DND-41 (cell line): ENCODE data around the gene UBL5.
"Not testable (repeated sequence)": the region's sequence is repeated elsewhere in the genome, so short reads cannot be mapped to it uniquely, and the experiment has no call there.

Experiments
- ATAC-seq: fragments of 200-7000 bp; cut with Tn5 transposase; 3 replicates; pipeline ENCODE4 v1.9.1; 2021; ENCODE audit warnings: low read depth; ENCODE audit not compliant: insufficient read depth
- DNase-seq: peaks from one replicate; pipeline ENCODE4 v3.0.0-alpha.2; 2020
- H2AFZ ChIP-seq: 2 replicates; pipeline ENCODE4 v1.6.0; 2012; ENCODE audit warnings: low read depth, low read length
- H3K27ac ChIP-seq: 2 replicates; pipeline ENCODE4 v1.5.1; 2012; ENCODE audit warnings: low read length, inconsistent platforms
- H3K27me3 ChIP-seq: fragments of 200-600 bp; sonication (generic); 2 replicates; pipeline ENCODE4 v1.6.0; 2012; ENCODE audit warnings: low read length, mild to moderate bottlenecking, inconsistent platforms; ENCODE audit not compliant: insufficient read depth, poor library complexity
- H3K36me3 ChIP-seq: 2 replicates; pipeline ENCODE4 v1.5.1; 2012; ENCODE audit warnings: low read length, inconsistent platforms; ENCODE audit not compliant: insufficient read depth
- H3K4me1 ChIP-seq: 2 replicates; pipeline ENCODE4 v1.5.1; 2012; ENCODE audit warnings: mild to moderate bottlenecking, low read length; ENCODE audit not compliant: insufficient read depth
- H3K4me2 ChIP-seq: 2 replicates; pipeline ENCODE4 v1.6.0; 2012; ENCODE audit warnings: mild to moderate bottlenecking, moderate library complexity, low read length, inconsistent platforms; ENCODE audit not compliant: insufficient read depth
- H3K4me3 ChIP-seq, 2 experiments: fragments of 200-600 bp in 1 of 2; shearing (Covaris generic) in 1 of 2; 2 replicates each; pipeline ENCODE4 v1.5.1; 2012 to 2016; ENCODE audit warnings: inconsistent platforms in 2 of 2, low read length in 2 of 2, mild to moderate bottlenecking in 2 of 2, low read depth in 1 of 2, moderate library complexity in 1 of 2
- H3K79me2 ChIP-seq: 2 replicates; pipeline ENCODE4 v1.6.0; 2012; ENCODE audit warnings: low read length, inconsistent platforms; ENCODE audit not compliant: insufficient read depth
- H3K9ac ChIP-seq: 2 replicates; pipeline ENCODE4 v1.6.0; 2012; ENCODE audit warnings: low read depth, mild to moderate bottlenecking, inconsistent platforms, low read length, moderate library complexity
- H3K9me3 ChIP-seq: 2 replicates; pipeline ENCODE4 v1.5.1; 2012; ENCODE audit warnings: low read length, moderate library complexity, mild to moderate bottlenecking, inconsistent platforms; ENCODE audit not compliant: insufficient read depth, severe bottlenecking
- H4K20me1 ChIP-seq: 2 replicates; pipeline ENCODE4 v1.6.0; 2012; ENCODE audit warnings: low read length; ENCODE audit not compliant: insufficient read depth
- CTCF ChIP-seq: IDR thresholded peaks from 2 replicates; pipeline ENCODE4 v1.5.1; 2012; ENCODE audit warnings: borderline replicate concordance, low read length, moderate library complexity, mild to moderate bottlenecking; ENCODE audit not compliant: poor library complexity, severe bottlenecking; ENCODE audit errors: extremely low read depth
- EZH2 ChIP-seq: IDR thresholded peaks from 3 replicates; pipeline ENCODE4 v1.6.1; 2012; ENCODE audit warnings: borderline replicate concordance, low read depth, mild to moderate bottlenecking, moderate library complexity, low read length, inconsistent platforms; ENCODE audit not compliant: severe bottlenecking

UBL5 gene

GRCh38 chr19:9789066-9789465, 38.7 kb upstream of the UBL5 start:
- TF ChIP-seq EZH2, result no peak
- no peak for TF ChIP-seq CTCF
- Histone ChIP-seq H3K4me2 (no peak overlapping the region), H3K9ac (no peak overlapping the region), H3K27me3 (no peaks in the 10 kb centered on the region), H2AFZ (no peak overlapping the region), H3K36me3 (no peaks in the 10 kb centered on the region), H3K4me3 (no peak overlapping the region), H3K4me1 (peaks cover 48% of the 10 kb centered on the region), H3K79me2 (no peaks in the 10 kb centered on the region), H3K27ac (no peak overlapping the region), H3K9me3 (no peaks in the 10 kb centered on the region), H4K20me1 (no peaks in the 10 kb centered on the region)
- DNase-seq, result no peak
- no peak for ATAC-seq

GRCh38 chr19:9789579-9789978, 38.1 kb upstream of the UBL5 start:
- not testable (repeated sequence) for H4K20me1 ChIP-seq, H3K27me3 ChIP-seq, H3K4me3 ChIP-seq, DNase-seq, H3K27ac ChIP-seq, H2AFZ ChIP-seq, H3K4me2 ChIP-seq, H3K36me3 ChIP-seq, H3K9ac ChIP-seq, H3K79me2 ChIP-seq, H3K9me3 ChIP-seq, ATAC-seq
- H3K4me1 ChIP-seq, result peaks cover 43% of the 10 kb centered on the region

GRCh38 chr19:9791073-9791367, 36.7 kb upstream of the UBL5 start:
- H3K27me3 ChIP-seq, H4K20me1 ChIP-seq, H3K9me3 ChIP-seq, ATAC-seq, H3K36me3 ChIP-seq, H3K27ac ChIP-seq, H3K79me2 ChIP-seq, DNase-seq, H2AFZ ChIP-seq: not testable (repeated sequence)
- peak overlapping the region; percentile 27 to 62; a peak in 3 of 4 replicates for H3K4me3 ChIP-seq
- H3K4me1 ChIP-seq, result peaks cover 36% of the 10 kb centered on the region
- peak overlapping the region; percentile 82 for H3K4me2 ChIP-seq
- peak overlapping the region; percentile 42 for H3K9ac ChIP-seq

GRCh38 chr19:9791552-9792205, 36.0 kb upstream of the UBL5 start:
- peak; percentile 95 for DNase-seq
- ATAC-seq, result peak; percentile 72
- Histone ChIP-seq H3K9ac (peak overlapping the region; percentile 48), H3K4me2 (peak overlapping the region; percentile 82), H4K20me1 (no peaks in the 10 kb centered on the region), H3K27ac (peak overlapping the region; percentile 72), H3K9me3 (no peaks in the 10 kb centered on the region), H3K4me1 (peaks cover 41% of the 10 kb centered on the region), H3K36me3 (no peaks in the 10 kb centered on the region), H3K27me3 (no peaks in the 10 kb centered on the region), H2AFZ (peak overlapping the region; percentile 84), H3K4me3 (peak overlapping the region; percentile 27 to 62; a peak in 3 of 4 replicates), H3K79me2 (no peaks in the 10 kb centered on the region)
- TF ChIP-seq EZH2, result no peak
- TF ChIP-seq CTCF, result no peak
